ENCODE data around the gene BAK1.

DNA sequence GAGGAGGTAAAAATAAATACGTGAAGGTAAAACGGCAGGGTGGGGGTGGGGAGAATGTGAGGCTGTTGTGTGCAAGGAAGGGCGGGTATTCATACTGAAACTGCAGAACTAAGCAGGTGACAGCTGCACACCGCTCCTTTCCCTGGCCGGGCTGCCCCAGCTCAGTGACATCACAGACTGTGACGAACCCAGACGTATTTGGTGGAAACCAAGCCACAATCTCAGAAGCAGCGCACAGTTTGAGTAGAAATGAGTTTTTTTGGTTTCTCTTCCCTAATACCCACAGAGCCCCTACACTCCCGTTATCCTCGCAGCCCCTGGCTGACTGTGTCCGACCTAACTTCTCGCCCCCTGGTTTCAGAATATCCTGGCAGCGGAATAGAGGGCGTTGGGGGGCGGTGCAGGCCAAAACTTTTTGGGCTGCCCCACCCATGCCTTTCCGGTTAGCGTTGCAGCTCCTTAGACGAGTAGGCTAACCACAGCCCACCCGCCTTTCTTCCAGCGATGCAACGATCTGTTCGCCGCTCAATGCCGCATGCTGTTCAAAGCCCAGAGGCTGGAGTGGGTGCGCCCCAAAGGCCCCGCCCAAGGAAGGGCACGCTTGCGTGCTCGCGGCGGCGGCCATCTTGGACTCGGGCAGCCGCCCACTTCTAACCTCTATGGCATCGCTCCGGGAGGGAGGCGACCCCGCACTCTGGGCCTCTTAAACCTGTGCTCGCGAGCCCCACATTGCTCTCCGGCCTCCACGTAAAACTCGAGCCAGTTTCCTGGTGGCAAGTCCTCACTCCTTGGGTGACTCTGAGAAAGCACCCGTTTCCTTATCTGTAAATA, 9.1 kb downstream of the BAK1 start:
- TF ChIP-seq, protein P1, sequence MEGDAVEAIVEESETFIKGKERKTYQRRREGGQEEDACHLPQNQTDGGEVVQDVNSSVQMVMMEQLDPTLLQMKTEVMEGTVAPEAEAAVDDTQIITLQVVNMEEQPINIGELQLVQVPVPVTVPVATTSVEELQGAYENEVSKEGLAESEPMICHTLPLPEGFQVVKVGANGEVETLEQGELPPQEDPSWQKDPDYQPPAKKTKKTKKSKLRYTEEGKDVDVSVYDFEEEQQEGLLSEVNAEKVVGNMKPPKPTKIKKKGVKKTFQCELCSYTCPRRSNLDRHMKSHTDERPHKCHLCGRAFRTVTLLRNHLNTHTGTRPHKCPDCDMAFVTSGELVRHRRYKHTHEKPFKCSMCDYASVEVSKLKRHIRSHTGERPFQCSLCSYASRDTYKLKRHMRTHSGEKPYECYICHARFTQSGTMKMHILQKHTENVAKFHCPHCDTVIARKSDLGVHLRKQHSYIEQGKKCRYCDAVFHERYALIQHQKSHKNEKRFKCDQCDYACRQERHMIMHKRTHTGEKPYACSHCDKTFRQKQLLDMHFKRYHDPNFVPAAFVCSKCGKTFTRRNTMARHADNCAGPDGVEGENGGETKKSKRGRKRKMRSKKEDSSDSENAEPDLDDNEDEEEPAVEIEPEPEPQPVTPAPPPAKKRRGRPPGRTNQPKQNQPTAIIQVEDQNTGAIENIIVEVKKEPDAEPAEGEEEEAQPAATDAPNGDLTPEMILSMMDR (IDR thresholded peaks at IDR 0.05; ENCODE audit: low read length), result no peak; the same call in 1 of the 2 replicates
- TF ChIP-seq EZH2 (IDR thresholded peaks at IDR 0.05; ENCODE audit: borderline replicate concordance, low read length), result no peak

Data from OCI-LY1 (cell line).